GM18526 (cell line): ENCODE results near the gene ANKS6.

Experiments
- POLR2A ChIP-seq: IDR thresholded peaks from 3 replicates; pipeline ENCODE4 v1.6.1; 2011; ENCODE audit not compliant: insufficient read length; ENCODE audit errors: extremely low read depth

Gene ANKS6

DNA sequence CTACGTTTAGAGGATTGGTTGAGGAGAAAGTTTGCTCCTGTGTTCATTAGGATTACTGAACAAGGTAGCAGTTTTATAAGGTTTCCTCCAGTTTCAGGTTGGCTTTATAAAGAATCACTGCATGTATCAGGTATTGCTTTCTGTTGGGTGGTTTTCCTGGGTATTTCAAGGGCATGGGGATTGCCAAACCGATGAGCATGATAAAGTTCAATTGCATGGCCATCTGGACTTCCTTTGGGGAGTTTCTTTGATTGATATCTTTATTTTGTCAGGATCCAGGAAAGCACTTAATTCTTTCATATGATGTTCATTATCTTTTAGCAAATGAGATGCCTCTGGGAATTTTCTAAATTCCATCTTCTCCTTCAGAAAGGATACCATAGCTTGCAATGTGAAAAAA lies 77.3 kb downstream of the ANKS6 start:
- no peak for TF ChIP-seq POLR2A

- no peak for TF ChIP-seq POLR2A
These were observed 81.5 kb downstream of the ANKS6 start for GRCh38 chr9:98714833-98715232.

GRCh38 chr9:98712987-98713386 lies 83.4 kb downstream of the ANKS6 start:
- no peak for TF ChIP-seq POLR2A

DNA sequence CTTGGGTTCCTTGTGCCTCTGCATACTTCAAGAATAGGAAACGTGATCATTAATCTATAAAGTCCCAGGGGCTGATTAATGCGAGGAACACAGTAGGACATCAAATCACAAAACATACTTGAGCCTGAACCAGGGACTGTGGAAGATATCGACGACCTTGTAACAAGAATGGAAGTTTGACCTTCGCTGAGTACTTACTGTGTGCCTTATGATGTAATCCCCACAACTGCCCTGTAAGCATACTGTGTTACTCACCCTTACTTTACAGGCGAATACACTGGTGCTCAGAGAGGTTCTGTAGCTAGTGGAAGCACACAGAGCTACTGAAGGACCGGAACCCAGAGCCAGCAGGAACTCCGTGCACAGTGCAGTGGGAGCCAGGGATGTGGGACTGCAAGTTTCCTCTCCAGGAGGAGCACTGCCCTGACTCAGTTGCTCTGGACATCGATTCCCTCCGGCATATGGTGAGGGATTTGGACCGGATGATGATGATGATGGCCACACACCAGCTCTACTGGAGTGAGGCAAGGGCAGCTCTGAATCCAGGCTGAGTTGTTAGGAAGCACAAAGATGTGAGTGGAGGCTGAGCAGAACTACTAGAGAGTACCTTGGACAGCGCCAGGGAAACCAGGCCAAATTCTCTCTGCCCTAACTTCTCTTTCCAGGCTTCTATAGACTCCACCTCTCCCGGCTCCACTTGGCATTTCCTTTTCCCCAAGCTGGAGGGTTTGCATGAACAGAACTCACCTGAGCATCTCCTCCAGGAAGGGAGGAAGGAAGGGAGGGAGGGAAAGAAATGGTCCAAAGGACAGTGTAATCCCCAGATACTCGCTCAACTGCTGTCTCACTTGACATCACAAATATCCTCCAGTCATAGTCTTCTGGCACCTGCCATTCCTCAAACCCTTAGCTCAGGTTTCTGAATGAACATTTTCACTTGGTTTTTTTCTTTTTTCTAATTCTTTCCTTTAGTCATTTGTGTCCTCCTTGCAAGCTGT lies 86.1 kb downstream of the ANKS6 start:
- no peak for TF ChIP-seq POLR2A

- no peak for TF ChIP-seq POLR2A
These were observed 87.1 kb downstream of the ANKS6 start, which contains the start of gene GABBR2 for GRCh38 chr9:98708933-98709911. GABBR2 (minus strand) TSS chr9:98708935; CDS start chr9:98708737, 198 bp downstream.

GRCh38 chr9:98708103-98708932 lies 88.0 kb downstream of the ANKS6 start:
- no peak for TF ChIP-seq POLR2A

- TF ChIP-seq POLR2A = no peak
These were observed 88.9 kb downstream of the ANKS6 start for GRCh38 chr9:98707166-98708102.

DNA sequence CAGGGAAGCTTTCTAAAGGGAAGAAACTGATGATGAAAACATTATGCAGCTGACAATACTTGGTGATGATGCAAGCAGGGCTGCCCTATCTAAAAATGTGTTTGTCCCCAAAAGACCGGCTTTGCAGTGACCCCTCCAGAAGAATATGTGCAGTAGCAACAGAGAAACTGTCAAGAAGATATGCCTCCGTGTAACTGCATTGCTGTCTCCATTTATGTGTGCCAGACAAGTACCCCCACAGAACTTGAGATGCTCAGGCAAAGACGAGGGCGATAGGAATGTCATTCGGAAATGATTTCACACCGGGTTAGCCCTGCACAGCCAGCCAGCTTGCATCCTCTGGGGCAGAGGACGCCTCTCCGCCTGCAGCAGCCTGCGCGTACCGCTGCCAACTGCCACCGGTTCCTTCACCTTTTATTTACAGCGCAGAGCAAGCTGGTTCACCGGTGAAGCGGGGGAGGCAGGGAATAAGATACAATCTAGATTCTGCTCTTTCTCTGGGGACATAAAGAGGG lies 89.6 kb downstream of the ANKS6 start:
- TF ChIP-seq POLR2A = no peak

- no peak for TF ChIP-seq POLR2A
These were observed 93.4 kb downstream of the ANKS6 start for GRCh38 chr9:98702835-98703380.

- no peak for TF ChIP-seq POLR2A
These were observed 94.0 kb downstream of the ANKS6 start for GRCh38 chr9:98702340-98702739.

DNA sequence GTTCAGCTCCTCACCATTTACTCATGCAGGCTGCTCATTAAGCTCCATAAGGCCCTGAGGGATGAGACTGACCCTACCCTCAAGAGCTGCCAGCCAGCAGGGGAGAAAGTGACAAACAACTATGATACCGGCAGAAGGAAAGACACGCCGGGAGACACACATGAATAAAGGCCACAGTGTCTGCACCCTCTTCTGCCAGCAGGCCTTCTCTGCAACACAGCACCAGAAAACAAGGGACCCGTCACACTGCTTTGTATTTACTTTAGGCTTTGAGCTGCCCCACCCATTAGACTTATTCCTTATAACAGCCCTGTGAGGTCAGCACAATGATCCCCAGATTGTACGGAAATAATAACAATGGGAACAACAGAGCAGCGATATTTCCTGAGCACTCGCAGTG lies 94.8 kb downstream of the ANKS6 start:
- TF ChIP-seq POLR2A = no peak

DNA sequence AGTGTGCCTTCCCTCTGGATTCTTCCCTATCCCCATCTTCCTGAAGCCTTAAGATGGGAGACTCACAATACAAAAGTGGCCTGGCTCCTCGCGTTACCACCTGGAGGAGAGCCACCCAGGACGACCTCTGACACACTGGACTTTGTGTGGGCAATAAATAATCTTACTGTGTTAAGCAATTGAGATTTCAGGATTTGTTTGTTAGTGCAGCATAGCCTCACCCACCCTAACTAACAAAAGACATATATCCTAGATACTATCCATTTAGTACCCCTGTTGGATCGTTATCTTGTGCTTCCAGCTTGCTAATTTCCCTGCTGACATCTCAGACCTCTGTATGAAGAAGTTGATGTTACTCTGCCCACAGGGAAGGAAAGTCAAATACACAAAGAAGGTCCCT lies 95.6 kb downstream of the ANKS6 start:
- no peak for TF ChIP-seq POLR2A

- no peak for TF ChIP-seq POLR2A
These were observed 97.5 kb downstream of the ANKS6 start for GRCh38 chr9:98698856-98699255.
